GM10248 (cell line): ENCODE measurements around the gene MLN.

Source experiments
- CTCF ChIA-PET: fragments of 300-600 bp; sonication (Branson Sonifier 250); formaldehyde crosslinking; extraction: SDS; loops from one replicate; lab custom pipeline; 2021; ENCODE audit warnings: antibody characterized with exemption; lab: Yijun Ruan, JAX
- POLR2A ChIA-PET: fragments of 350-650 bp; sonication (Branson Sonifier 250); formaldehyde crosslinking; extraction: SDS; loops from one replicate; lab custom pipeline; 2020; ENCODE audit warnings: antibody characterized with exemption; lab: Yijun Ruan, JAX
- DNase-seq: peaks from one replicate; pipeline ENCODE4 v3.0.0; 2012; ENCODE audit errors: extremely low spot score
- CTCF ChIP-seq: IDR thresholded peaks from 2 replicates; pipeline ENCODE4 v1.5.1; 2012; ENCODE audit warnings: mild to moderate bottlenecking, low read depth; ENCODE audit errors: extremely low read depth, missing control alignments, control extremely low read depth

The MLN gene

GRCh38 chr6:33817489-33817888 is 13.7 kb upstream of the MLN start:
- CTCF ChIA-PET = no interaction called here
- DNase-seq = no peak
- TF ChIP-seq CTCF = no peak
- POLR2A ChIA-PET = no interaction called here

- CTCF ChIA-PET = no interaction called here
These were observed 13.1 kb upstream of the MLN start for GRCh38 chr6:33816911-33817310.

GRCh38 chr6:33815854-33816253 is 12.1 kb upstream of the MLN start:
- ChIA-PET POLR2A (no interaction called here), CTCF (interaction anchor here (0.7 kb wide), 1 partner anchor 1363 kb away, joined by 3 read pairs; no protein-coding TSS in a partner anchor)
- peak; percentile 55 for DNase-seq
- TF ChIP-seq CTCF = no peak

More at GRCh38 chr6:33816911-33817310, 13.1 kb upstream of the MLN start:
- DNase-seq = no peak
- POLR2A ChIA-PET = no interaction called here
- no peak for TF ChIP-seq CTCF

- CTCF ChIA-PET = interaction anchor here (1.9 kb wide), 1 partner anchor 43 kb away, joined by 6 read pairs; no protein-coding TSS in a partner anchor
- POLR2A ChIA-PET = no interaction called here
- no peak for TF ChIP-seq CTCF
- no peak for DNase-seq
These were observed 10.5 kb upstream of the MLN start for GRCh38 chr6:33813990-33814985.

- TF ChIP-seq CTCF = no peak
- POLR2A ChIA-PET = no interaction called here
- CTCF ChIA-PET = interaction anchor here (1.9 kb wide), 1 partner anchor 42 kb away, joined by 6 read pairs; no protein-coding TSS in a partner anchor
- no peak for DNase-seq
These were observed 9.6 kb upstream of the MLN start for GRCh38 chr6:33813246-33813904.

GRCh38 chr6:33812669-33813068 is 8.9 kb upstream of the MLN start:
- CTCF ChIA-PET = interaction anchor here (1.0 to 1.9 kb wide), 4 partner anchors 20 to 243 kb away, joined by 3 to 6 read pairs (median 3); no protein-coding TSS in a partner anchor
- POLR2A ChIA-PET = no interaction called here
- peak; percentile 65 for DNase-seq
- no peak for TF ChIP-seq CTCF
